Stimulated activated memory B cell treated with anti-CD40 and anti-IgM and Interleukin-4, amounts not matched to agents 10 μg/mL and 1 μg/mL and 100 μg/mL, for 72 hours (primary cell): ENCODE results near the gene JARID2.

Experiments
- ATAC-seq: fragments of 150-1000 bp; cut with Tn5 transposase; 2 replicates; pipeline ENCODE4 v1.10.0; 2021
- H3K27ac Mint-ChIP-seq: one replicate; pipeline ENCODE4 v1.8.0; 2022; ENCODE audit warnings: mild to moderate bottlenecking, mixed read lengths
- H3K27me3 Mint-ChIP-seq: one replicate; pipeline ENCODE4 v1.8.0; 2022; ENCODE audit warnings: mixed read lengths
- H3K36me3 Mint-ChIP-seq: one replicate; pipeline ENCODE4 v1.8.0; 2022; ENCODE audit warnings: mixed read lengths
- H3K4me1 Mint-ChIP-seq: one replicate; pipeline ENCODE4 v1.8.0; 2022; ENCODE audit warnings: mixed read lengths
- H3K4me3 Mint-ChIP-seq: one replicate; pipeline ENCODE4 v1.8.0; 2022; ENCODE audit warnings: mild to moderate bottlenecking, moderate library complexity, mixed read lengths
- H3K9me3 Mint-ChIP-seq: one replicate; pipeline ENCODE4 v1.8.0; 2022; ENCODE audit warnings: mixed read lengths

The JARID2 gene

DNA sequence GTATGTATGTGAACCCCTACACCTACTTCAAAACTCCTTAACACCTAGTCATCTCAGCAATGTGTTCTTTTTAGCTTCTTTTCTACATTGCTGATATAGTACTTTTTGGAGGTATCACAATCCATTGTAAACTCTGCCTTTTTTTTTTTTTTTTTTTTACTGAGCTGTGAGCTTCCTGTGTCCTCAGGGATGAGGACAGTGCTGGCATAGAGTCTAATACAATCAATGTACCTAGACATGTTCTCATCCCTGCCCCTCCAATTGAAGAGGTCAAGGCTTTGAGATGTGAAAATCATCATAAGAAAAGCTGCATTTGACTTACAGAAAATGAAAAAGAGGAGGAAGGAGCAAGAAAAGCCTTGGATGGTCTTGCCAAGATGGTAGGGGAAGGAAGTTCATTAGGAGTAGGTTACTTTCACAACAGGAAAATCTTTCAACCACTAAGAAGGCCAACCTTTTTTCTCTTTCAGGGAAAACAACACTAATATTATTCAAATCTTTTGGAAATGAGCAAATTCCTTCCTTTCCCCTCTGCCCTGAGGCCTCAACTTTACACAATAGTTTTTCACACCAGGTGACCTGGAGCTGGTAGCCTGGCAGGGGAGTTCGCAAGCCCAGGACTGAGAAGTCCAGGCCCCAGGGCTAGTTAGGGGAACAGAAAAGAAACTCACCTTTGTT lies 2.8 kb upstream of the JARID2 start:
- H3K4me1 Mint-ChIP-seq: peaks cover 15% of the 10 kb centered on the region
- no peaks in the 10 kb centered on the region for H3K9me3 Mint-ChIP-seq
- H3K4me3 Mint-ChIP-seq: no peak overlapping the region
- H3K27me3 Mint-ChIP-seq: no peaks in the 10 kb centered on the region
- H3K27ac Mint-ChIP-seq: no peak overlapping the region
- ATAC-seq: no peak
- H3K36me3 Mint-ChIP-seq: peaks cover 5% of the 10 kb centered on the region

DNA sequence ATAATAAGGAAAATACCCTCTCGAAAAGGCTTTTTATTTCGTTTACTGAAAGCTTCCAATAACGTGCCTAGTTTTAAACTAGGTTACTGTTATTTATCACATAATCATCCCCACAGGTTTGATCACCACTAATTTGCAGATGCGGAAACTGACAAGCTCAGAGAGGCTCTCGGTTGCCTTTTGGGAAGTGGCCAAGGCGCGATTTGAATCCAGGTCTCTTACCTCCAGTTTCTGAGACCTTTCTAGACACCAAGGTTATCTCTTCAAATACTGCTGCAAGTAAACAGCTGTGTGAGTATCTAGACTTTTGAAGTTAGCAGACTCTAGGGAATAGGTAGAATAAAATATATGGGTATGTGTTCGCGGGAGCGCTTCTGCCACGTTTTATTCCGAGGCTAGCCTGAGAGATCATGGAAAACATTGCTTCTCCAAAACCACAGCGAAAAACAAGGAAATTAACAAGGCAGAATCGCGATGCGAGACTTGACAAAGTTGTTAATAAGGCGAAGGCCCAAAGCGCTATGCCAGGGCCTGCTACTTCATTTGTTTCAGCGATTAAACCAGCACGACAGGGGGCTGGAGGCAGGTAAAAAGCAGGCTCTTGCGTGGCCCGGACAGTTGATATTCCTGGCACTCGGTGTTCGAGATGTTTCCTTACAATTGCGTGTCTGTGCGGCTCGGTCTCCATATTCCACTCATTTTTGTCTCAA lies 1.8 kb upstream of the JARID2 start:
- peak overlapping the region; percentile 98 for H3K27ac Mint-ChIP-seq
- peaks cover 19% of the 10 kb centered on the region for H3K4me1 Mint-ChIP-seq
- H3K27me3 Mint-ChIP-seq: no peaks in the 10 kb centered on the region
- no peaks in the 10 kb centered on the region for H3K9me3 Mint-ChIP-seq
- peaks cover 5% of the 10 kb centered on the region for H3K36me3 Mint-ChIP-seq
- H3K4me3 Mint-ChIP-seq: peak overlapping the region; percentile 78
- no peak for ATAC-seq

DNA sequence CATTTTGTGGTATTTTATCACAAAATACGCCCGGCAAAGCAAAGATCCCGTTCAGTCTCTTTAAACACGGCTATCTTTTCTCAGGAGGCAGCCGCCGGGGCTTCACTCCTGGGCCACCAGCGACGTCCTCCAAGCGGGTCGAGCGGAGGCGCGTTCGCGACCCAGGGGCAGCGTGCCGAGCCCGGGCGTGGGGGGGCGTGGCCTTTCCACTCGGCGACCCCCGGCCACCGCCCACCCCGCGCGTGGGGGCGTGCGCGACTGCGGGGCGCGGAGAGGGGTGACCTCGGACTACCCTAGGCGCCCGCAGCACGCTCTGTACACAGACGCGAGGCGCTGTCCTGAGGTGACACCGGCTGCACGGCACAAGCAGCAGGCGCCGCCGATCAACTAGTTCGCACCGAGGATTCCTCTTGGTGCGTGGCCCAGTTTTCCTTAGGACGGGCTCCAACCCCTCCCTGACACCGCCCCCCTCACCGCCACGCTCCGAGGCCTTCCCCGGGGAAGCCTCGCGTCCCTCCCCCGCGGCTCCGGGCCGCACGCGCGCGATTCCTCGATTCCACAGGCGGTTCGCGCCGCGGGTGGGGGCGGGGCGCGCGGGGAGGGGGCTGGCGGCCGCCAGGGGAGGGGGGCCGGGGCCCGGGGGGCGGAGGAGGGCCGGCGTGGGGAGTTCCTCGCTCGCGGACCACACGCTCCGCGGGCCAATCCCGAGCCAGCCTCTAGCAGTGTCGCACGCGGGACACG lies 1.1 kb upstream of the JARID2 start:
- H3K27me3 Mint-ChIP-seq: no peaks in the 10 kb centered on the region
- peaks cover 26% of the 10 kb centered on the region for H3K4me1 Mint-ChIP-seq
- H3K9me3 Mint-ChIP-seq: no peaks in the 10 kb centered on the region
- H3K4me3 Mint-ChIP-seq: peak overlapping the region; percentile 99
- peak overlapping the region; percentile 98 for H3K27ac Mint-ChIP-seq
- H3K36me3 Mint-ChIP-seq: peaks cover 5% of the 10 kb centered on the region
- ATAC-seq: peak; percentile 47

DNA sequence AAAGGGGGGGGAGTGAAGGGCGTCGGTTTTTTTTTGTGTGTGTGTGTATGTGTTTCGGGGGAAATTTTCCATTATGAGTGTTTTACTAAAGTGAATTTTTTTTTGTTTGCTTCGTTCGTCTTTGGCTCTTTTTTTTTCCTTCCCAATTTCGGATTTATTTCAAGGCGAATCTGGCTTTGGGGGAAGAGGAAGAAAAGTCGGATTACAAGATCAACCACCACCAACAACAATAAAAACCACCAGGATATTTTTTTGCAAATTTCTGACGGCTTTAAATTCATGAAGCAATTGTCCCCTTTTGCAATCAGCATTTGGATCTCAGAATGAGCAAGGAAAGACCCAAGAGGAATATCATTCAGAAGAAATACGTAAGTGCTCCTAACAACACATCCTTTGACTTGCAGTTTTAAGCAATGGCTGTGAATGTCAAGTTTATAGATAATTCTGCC lies 372 bp downstream of the JARID2 start:
- ATAC-seq: no peak
- Mint-ChIP-seq H3K27ac (peak overlapping the region; percentile 98), H3K4me3 (peak overlapping the region; percentile 99), H3K4me1 (peaks cover 41% of the 10 kb centered on the region), H3K27me3 (no peaks in the 10 kb centered on the region), H3K36me3 (peaks cover 6% of the 10 kb centered on the region), H3K9me3 (no peaks in the 10 kb centered on the region)

DNA sequence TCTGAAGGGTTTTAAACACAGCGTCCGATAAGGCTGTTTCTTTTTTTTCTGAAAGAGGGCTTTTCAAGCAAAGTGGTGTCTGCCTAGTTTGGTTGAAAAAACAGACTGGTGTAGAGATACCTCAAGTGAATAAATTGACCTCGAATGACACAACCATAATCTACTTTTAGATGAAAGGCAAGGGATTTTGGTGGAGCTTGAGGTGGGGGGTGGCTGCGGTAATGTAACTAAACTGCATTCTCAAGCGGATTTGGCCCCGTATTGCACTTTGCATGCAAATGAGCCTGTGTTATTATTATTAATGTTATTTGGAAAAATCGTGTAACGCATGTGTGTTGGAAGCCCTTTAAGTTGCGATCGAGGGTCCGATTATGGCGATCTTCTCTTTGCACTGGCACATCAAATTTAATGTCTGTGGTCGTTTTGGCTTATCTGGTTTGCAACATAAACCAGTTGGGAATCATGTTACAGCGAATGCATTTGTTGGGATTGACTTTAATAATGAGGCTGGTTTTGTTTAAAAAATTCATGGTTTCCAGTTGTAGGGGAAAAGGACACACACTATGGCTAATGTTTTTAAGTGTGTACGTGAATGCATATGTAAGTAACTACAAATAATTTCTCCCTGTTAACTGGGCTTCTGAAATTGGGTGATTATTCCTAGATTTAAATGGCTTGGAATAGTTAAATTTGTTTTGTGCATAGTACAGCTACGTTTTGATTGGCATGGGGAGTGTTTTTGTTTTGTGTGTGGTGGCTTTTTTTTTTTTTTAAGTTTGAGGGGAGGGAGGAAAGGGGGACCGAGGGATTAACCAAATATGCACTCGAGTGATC lies 1.0 kb downstream of the JARID2 start:
- Mint-ChIP-seq H3K9me3 (no peaks in the 10 kb centered on the region), H3K4me3 (peak overlapping the region; percentile 99), H3K27me3 (no peaks in the 10 kb centered on the region), H3K27ac (peak overlapping the region; percentile 98), H3K4me1 (peaks cover 47% of the 10 kb centered on the region), H3K36me3 (peaks cover 9% of the 10 kb centered on the region)
- ATAC-seq: no peak

DNA sequence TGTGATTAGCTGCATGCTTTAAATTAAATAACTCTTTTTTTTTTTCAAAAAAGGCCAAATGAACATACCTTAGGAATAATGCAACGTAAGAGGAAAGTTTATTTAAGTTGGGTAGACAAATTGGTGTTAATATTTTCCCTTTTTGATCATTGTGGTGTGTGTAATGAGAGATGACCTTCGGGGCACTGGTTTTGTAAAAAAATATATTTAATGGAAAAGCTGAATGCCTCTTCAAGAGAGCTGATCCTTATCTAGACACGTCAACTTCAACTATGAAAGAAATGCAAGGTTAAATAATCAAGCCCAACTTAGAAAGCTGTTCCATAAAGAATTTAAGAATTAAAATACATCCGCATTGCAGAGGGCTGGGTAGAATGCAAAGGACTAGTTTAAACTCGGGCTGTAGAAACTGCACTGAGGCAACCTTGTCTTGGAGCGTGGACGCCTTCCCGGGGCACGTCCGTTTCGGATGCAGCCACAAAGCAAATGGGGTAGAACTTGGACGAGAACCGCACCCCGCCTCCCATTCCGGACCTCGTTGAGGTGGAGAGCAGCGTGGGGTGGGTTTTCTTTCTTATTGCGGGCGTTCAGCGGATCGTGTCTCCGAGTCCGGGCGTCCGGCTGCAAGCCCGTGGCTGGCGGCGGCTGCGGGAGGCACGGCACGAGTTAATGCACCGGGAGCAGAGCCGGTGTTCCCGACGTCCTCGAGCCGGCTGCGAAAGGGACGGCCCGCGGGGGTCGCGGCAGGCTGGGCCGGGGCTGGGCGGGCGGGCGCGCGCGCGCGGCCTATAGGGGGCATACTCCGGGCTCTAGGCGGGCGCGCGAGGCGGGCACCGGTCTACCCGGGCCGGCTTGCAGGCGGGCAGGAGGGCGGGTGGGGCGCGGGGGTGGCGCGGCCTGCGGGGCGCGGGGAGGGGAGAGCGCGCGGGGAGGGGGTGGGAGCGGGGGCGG lies 1.9 kb downstream of the JARID2 start:
- H3K9me3 Mint-ChIP-seq: no peaks in the 10 kb centered on the region
- no peaks in the 10 kb centered on the region for H3K27me3 Mint-ChIP-seq
- peaks cover 56% of the 10 kb centered on the region for H3K4me1 Mint-ChIP-seq
- ATAC-seq: peak; percentile 39
- peak overlapping the region; percentile 99 for H3K4me3 Mint-ChIP-seq
- peak overlapping the region; percentile 98 for H3K27ac Mint-ChIP-seq
- peaks cover 9% of the 10 kb centered on the region for H3K36me3 Mint-ChIP-seq

DNA sequence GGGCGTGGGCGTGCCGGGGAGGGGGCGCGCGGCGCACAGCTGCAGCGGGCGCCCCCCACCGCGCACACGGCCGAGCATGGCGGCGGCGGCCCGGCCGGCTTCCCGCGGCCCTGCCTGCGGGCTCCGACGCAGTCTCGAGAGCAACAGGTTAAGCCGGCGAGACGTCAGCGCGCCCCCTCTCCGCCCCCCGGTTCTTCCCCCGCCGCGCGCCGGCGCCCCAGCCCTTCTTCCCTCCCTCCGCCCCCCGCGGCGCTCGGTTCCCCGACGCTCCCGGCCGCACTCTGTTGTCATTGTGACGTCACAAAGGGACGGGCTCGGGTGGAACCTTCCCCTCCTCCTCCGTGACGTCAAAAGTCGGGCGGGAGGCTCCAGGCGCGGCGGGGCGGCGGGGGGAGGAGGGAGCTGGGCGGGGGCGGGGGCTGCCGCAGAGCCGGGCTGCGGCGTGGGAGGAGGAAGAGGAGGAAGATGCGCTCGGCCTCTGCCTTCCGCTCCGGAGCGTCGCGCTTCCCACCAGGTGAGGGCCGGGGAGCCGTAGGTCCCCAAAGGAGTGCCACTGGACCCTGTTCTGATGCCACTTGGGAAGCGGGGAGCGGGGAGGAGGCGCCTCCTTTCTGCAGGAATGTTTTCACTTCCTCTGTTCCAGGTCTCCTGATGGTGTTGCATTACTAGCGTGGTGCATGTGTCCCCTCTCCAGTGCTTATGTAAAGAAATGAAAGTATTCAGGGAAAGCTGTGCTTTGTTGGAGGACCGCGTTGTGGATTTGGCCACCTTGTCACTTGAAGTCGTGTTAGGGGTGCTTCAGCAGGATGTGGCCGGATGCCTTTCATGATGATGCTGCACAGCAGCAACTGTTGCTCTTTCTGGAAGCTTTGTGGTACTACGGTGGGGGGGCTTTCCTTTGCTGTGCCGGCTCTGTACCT lies 2.8 kb downstream of the JARID2 start:
- peaks cover 65% of the 10 kb centered on the region for H3K4me1 Mint-ChIP-seq
- H3K36me3 Mint-ChIP-seq: peaks cover 9% of the 10 kb centered on the region
- peak overlapping the region; percentile 89 for H3K4me3 Mint-ChIP-seq
- peak overlapping the region; percentile 98 for H3K27ac Mint-ChIP-seq
- H3K9me3 Mint-ChIP-seq: no peaks in the 10 kb centered on the region
- no peaks in the 10 kb centered on the region for H3K27me3 Mint-ChIP-seq
- ATAC-seq: peak; percentile 71

DNA sequence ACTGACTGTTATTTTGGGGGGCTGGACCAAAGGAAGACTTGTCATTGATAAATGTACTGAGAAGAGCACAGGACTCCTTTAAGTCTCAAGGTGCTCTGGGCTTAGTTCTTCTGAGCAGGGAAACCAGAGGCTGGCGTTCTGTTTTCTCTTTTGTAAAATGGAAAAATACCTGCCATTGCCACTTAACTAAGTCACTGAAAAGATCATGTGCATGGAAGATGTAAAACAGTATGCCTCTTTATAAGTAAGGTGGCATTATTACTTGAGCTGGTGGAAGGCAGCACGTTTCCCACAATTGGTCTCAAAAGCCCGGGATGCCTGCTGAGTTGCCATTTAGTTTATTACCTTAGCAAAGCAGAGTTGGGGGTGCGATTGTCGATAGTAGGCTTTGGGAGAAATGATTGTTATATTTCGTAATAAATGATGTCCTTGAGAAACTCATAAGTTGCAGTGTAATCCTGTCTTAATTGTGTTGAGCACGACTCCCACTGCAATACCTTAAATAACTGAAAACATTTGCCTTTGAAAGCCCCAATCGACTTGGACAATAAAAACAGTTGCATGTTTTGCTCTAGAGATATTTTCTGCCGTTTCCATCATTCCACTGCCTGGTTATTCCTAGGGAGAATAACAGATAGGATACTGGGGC lies 3.6 kb downstream of the JARID2 start:
- peak overlapping the region; percentile 98 for H3K27ac Mint-ChIP-seq
- no peak for ATAC-seq
- peaks cover 9% of the 10 kb centered on the region for H3K36me3 Mint-ChIP-seq

DNA sequence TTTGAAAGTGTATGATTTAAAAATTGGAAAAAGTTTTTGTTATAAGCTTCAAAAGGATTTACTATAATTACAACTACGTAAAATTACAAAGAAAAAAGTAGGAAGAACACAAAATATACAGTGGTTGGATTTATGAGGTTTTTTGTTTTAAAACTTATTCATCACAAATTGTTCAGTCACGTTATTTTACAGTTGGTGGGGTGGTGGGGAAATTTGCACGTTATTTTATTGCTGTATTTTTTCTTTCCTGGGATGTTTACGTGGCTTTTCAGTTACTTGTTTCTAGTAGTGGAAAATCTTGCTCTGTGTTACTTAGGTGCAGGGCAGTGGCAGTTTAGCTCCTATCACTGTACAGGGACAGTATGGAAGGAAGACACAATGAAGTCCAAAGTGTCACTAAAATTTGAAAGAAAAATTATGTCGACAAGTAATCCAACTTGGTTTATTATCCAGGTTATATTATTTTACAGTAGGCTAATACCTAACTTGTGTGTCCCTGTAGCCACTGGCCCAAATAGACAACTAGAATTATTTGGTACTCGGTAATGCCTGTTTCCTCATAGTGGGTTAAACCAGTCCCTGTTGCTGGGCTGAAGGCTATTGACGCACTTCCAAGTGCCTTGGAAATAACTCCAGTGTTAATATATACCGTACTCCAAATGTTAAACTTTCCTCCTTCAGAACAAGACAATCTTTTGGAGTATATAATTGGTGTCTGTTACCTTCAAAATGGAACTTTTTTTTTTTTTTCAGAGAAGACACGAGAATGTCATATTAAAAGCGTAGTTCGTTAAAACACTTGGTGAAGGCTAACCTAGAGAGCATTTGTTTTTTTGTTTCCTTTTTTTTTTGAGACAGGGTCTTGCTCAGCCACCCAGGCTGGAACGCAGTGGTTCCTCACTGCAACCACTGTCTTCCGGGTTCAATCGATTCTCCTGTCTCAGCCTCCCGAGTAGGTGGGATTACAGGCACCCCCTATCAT lies 4.6 kb downstream of the JARID2 start:
- no peak for ATAC-seq
- Mint-ChIP-seq H3K4me3 (no peak overlapping the region), H3K36me3 (peaks cover 9% of the 10 kb centered on the region), H3K9me3 (no peaks in the 10 kb centered on the region), H3K4me1 (peaks cover 83% of the 10 kb centered on the region), H3K27me3 (no peaks in the 10 kb centered on the region), H3K27ac (peak overlapping the region; percentile 98)

More for the DNA sequence above, 3.6 kb downstream of the JARID2 start:
- Mint-ChIP-seq H3K4me1 (peaks cover 73% of the 10 kb centered on the region), H3K4me3 (peak overlapping the region; percentile 89), H3K27me3 (no peaks in the 10 kb centered on the region), H3K9me3 (no peaks in the 10 kb centered on the region)

DNA sequence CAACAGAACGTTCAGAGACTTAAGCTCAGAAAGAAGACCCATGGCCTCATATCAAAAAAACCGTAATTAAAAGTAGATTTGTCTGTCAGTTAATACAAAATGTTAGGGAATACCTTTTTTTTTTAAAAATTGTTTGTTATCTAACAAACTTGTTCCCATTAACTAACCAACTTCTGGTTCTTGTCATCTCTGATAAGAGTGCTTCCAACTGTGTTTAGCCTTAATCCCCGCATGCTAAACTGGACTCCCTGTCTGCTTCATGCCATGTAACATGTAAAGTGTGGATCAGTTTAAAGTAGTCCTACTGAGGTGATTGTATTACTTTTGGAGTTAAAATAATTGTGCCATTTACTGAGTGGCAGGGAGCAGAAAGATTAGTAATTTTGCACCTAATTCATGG lies 6.3 kb downstream of the JARID2 start:
- Mint-ChIP-seq H3K4me3 (no peak overlapping the region), H3K9me3 (no peaks in the 10 kb centered on the region), H3K27ac (peak overlapping the region; percentile 83), H3K27me3 (no peaks in the 10 kb centered on the region), H3K4me1 (peaks cover 89% of the 10 kb centered on the region), H3K36me3 (peaks cover 4% of the 10 kb centered on the region)
- ATAC-seq: no peak

DNA sequence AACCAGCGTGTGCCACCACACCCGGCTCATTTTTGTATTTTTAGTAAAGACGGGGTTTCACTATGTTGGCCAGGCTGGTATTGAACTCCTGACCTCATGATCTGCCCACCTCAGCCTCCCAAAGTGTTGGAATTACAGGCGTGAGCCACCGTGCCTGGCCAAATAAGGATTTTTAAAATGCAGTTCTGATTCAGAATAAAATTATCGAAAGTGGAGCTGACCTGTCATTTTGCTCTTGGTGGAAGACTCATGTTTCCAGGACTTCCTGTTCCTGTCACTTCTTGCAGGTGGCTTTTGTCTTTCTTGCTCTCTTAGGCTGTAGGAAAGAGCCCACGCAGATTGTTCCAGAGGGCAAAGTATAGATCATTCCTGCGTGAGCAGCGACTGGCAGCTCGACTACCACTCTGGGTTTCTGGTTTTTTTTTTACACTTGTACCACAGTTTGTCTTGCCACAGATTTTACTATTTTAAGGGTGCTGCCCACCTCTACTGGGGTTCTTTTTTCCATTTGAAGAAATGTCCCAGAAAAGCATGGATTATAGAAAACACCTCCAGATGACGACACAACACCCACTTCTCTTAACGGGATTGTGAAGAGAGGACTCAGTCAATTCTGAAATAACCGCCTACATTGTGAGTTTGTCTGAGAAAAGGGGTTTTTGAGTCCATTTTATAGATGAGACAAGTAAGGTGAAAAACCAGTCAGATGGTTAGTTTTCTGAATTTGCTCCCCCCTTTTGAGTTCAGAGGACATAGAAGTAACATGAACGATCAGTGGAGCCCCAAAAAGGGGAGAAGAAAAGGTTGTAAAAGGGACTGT lies 7.5 kb downstream of the JARID2 start:
- peaks cover 12% of the 10 kb centered on the region for H3K36me3 Mint-ChIP-seq
- H3K27ac Mint-ChIP-seq: peak overlapping the region; percentile 83
- no peaks in the 10 kb centered on the region for H3K9me3 Mint-ChIP-seq
- peak overlapping the region; percentile 57 for H3K4me3 Mint-ChIP-seq
- no peaks in the 10 kb centered on the region for H3K27me3 Mint-ChIP-seq
- H3K4me1 Mint-ChIP-seq: peaks cover 97% of the 10 kb centered on the region
- ATAC-seq: no peak
